NT2/D1 (cell line): ENCODE results near the gene ACER3.

Experiments
- DNase-seq: peaks from one replicate; pipeline ENCODE4 v3.0.0-alpha.2; 2011; ENCODE audit warnings: low read depth, low spot score
- H3K27me3 ChIP-seq: 2 replicates; pipeline ENCODE4 v1.6.0; 2011; ENCODE audit warnings: mild to moderate bottlenecking; ENCODE audit not compliant: insufficient read length, insufficient read depth
- H3K36me3 ChIP-seq: 2 replicates; pipeline ENCODE4 v1.6.1; 2011; ENCODE audit warnings: mild to moderate bottlenecking, low read length, mixed read lengths; ENCODE audit not compliant: insufficient read depth, insufficient read length
- H3K4me1 ChIP-seq: 2 replicates; pipeline ENCODE4 v1.5.1; 2011; ENCODE audit not compliant: insufficient read depth, insufficient read length
- H3K4me3 ChIP-seq: 2 replicates; pipeline ENCODE4 v1.5.1; 2011; ENCODE audit warnings: low read depth; ENCODE audit not compliant: insufficient read length
- H3K9ac ChIP-seq: 2 replicates; pipeline ENCODE4 v1.6.0; 2011; ENCODE audit warnings: low read depth; ENCODE audit not compliant: insufficient read length
- H3K9me3 ChIP-seq: 2 replicates; pipeline ENCODE4 v1.5.1; 2011; ENCODE audit warnings: mild to moderate bottlenecking, low read length; ENCODE audit not compliant: insufficient read depth
- SUZ12 ChIP-seq: IDR thresholded peaks from 2 replicates; pipeline ENCODE4 v1.6.1; 2011; ENCODE audit not compliant: insufficient read length, insufficient read depth; ENCODE audit errors: extremely low read depth
- YY1 ChIP-seq: IDR thresholded peaks from 2 replicates; pipeline ENCODE4 v1.6.1; 2011; ENCODE audit not compliant: insufficient read length, insufficient read depth
- ZNF274 ChIP-seq: IDR thresholded peaks from 2 replicates; pipeline ENCODE4 v1.6.1; 2011; ENCODE audit warnings: mild to moderate bottlenecking, low read depth, low read length

ACER3 gene

GRCh38 chr11:76880314-76880713 is 19.6 kb downstream of the ACER3 start:
- Histone ChIP-seq H3K4me1 (no peaks in the 10 kb centered on the region), H3K9ac (no peak overlapping the region), H3K4me3 (no peak overlapping the region), H3K36me3 (no peaks in the 10 kb centered on the region), H3K9me3 (no peaks in the 10 kb centered on the region), H3K27me3 (no peaks in the 10 kb centered on the region)
- TF ChIP-seq YY1 = no peak
- TF ChIP-seq SUZ12 = no peak
- TF ChIP-seq ZNF274 = no peak
- DNase-seq = no peak

GRCh38 chr11:76880956-76881355 is 20.2 kb downstream of the ACER3 start:
- Histone ChIP-seq H3K9me3 (no peaks in the 10 kb centered on the region), H3K4me3 (no peak overlapping the region), H3K9ac (no peak overlapping the region), H3K27me3 (no peaks in the 10 kb centered on the region), H3K4me1 (no peaks in the 10 kb centered on the region), H3K36me3 (no peaks in the 10 kb centered on the region)
- DNase-seq = no peak
- TF ChIP-seq SUZ12 (no peak), YY1 (no peak), ZNF274 (no peak)

- Histone ChIP-seq H3K9me3 (no peaks in the 10 kb centered on the region), H3K9ac (no peak overlapping the region), H3K4me1 (no peaks in the 10 kb centered on the region), H3K27me3 (no peaks in the 10 kb centered on the region), H3K36me3 (no peaks in the 10 kb centered on the region), H3K4me3 (no peak overlapping the region)
- DNase-seq = no peak
- no peak for TF ChIP-seq ZNF274
- no peak for TF ChIP-seq SUZ12
- no peak for TF ChIP-seq YY1
Measured at GRCh38 chr11:76885390-76886097, 24.8 kb downstream of the ACER3 start.

- Histone ChIP-seq H3K9ac (no peak overlapping the region), H3K36me3 (no peaks in the 10 kb centered on the region), H3K27me3 (no peaks in the 10 kb centered on the region), H3K9me3 (no peaks in the 10 kb centered on the region), H3K4me1 (no peaks in the 10 kb centered on the region), H3K4me3 (no peak overlapping the region)
- DNase-seq = no peak
- TF ChIP-seq SUZ12 (no peak), ZNF274 (no peak), YY1 (no peak)
Measured at GRCh38 chr11:76888989-76889388, 28.3 kb downstream of the ACER3 start.

GRCh38 chr11:76889411-76889975 is 28.8 kb downstream of the ACER3 start:
- H3K9me3 ChIP-seq = no peaks in the 10 kb centered on the region
- H3K4me3 ChIP-seq = no peak overlapping the region
- no peak overlapping the region for H3K9ac ChIP-seq
- TF ChIP-seq YY1 (no peak), SUZ12 (no peak), ZNF274 (no peak)
- no peaks in the 10 kb centered on the region for H3K36me3 ChIP-seq
- H3K27me3 ChIP-seq = no peaks in the 10 kb centered on the region
- H3K4me1 ChIP-seq = no peaks in the 10 kb centered on the region
- DNase-seq = no peak

GRCh38 chr11:76890329-76890728 is 29.6 kb downstream of the ACER3 start:
- no peak overlapping the region for H3K9ac ChIP-seq
- TF ChIP-seq ZNF274 (no peak), SUZ12 (no peak), YY1 (no peak)
- no peak for DNase-seq
- H3K27me3 ChIP-seq = no peaks in the 10 kb centered on the region
- H3K4me1 ChIP-seq = no peaks in the 10 kb centered on the region
- no peaks in the 10 kb centered on the region for H3K36me3 ChIP-seq
- H3K4me3 ChIP-seq = no peak overlapping the region
- no peaks in the 10 kb centered on the region for H3K9me3 ChIP-seq

GRCh38 chr11:76891285-76891684 is 30.6 kb downstream of the ACER3 start:
- no peak for TF ChIP-seq ZNF274
- no peak for TF ChIP-seq SUZ12
- no peak for TF ChIP-seq YY1
- DNase-seq = no peak
- no peak overlapping the region for H3K4me3 ChIP-seq
- H3K27me3 ChIP-seq = no peaks in the 10 kb centered on the region
- H3K9me3 ChIP-seq = no peaks in the 10 kb centered on the region
- no peaks in the 10 kb centered on the region for H3K4me1 ChIP-seq
- no peak overlapping the region for H3K9ac ChIP-seq
- no peaks in the 10 kb centered on the region for H3K36me3 ChIP-seq
